Measurements from ENCODE around the gene SAT2.
"Not testable (repeated sequence)": the region's sequence is repeated elsewhere in the genome, so short reads cannot be mapped to it uniquely, and the experiment has no call there.

SAT2 gene

GRCh38 chr17:7650509-7651096 is 23.0 kb upstream of the SAT2 start, which contains the start of gene ATP1B2:
TSS of gene ATP1B2 (plus strand) at chr17:7650926. CDS start at chr17:7651519, 593 bp downstream.
- H3K4me3 ChIP-seq (ENCODE audit: low read depth, low read length), result 0 out of 2 replicates have a peak within 1 kb of the TSS, but pooled peaks have one; percentile 20
- no peak for TF ChIP-seq CTCF (IDR thresholded peaks at IDR 0.05; ENCODE audit: low read depth, low read length)

- no peak for TF ChIP-seq CTCF (IDR thresholded peaks at IDR 0.05; ENCODE audit: low read depth, low read length)
- no peak overlapping the region for H3K4me3 ChIP-seq (ENCODE audit: low read depth, low read length)
Observed at GRCh38 chr17:7647018-7647417, 19.4 kb upstream of the SAT2 start.

- no peak for TF ChIP-seq CTCF (IDR thresholded peaks at IDR 0.05; ENCODE audit: low read depth, low read length)
Observed at GRCh38 chr17:7646457-7646856, 18.8 kb upstream of the SAT2 start.

GRCh38 chr17:7644775-7645174 is 17.2 kb upstream of the SAT2 start:
- H3K4me3 ChIP-seq (ENCODE audit: low read depth, low read length), result no peak overlapping the region
- TF ChIP-seq CTCF (IDR thresholded peaks at IDR 0.05; ENCODE audit: low read depth, low read length), result no peak

More at GRCh38 chr17:7646457-7646856, 18.8 kb upstream of the SAT2 start:
- H3K4me3 ChIP-seq (ENCODE audit: low read depth, low read length), result no peak overlapping the region

GRCh38 chr17:7641635-7642034 is 14.0 kb upstream of the SAT2 start:
- not testable (repeated sequence) for H3K4me3 ChIP-seq (ENCODE audit: low read depth, low read length)

- TF ChIP-seq CTCF (IDR thresholded peaks at IDR 0.05; ENCODE audit: low read depth, low read length), result no peak
- H3K4me3 ChIP-seq (ENCODE audit: low read depth, low read length), result no peak overlapping the region
Observed at GRCh38 chr17:7640783-7641182, 13.2 kb upstream of the SAT2 start.

GRCh38 chr17:7636163-7636562 is 8.5 kb upstream of the SAT2 start:
- no peak overlapping the region for H3K4me3 ChIP-seq (ENCODE audit: low read depth, low read length)
- TF ChIP-seq CTCF (IDR thresholded peaks at IDR 0.05; ENCODE audit: low read depth, low read length), result no peak

GRCh38 chr17:7634384-7634783 is 6.8 kb upstream of the SAT2 start:
- no peak overlapping the region for H3K4me3 ChIP-seq (ENCODE audit: low read depth, low read length)

More at GRCh38 chr17:7634384-7634783, 6.8 kb upstream of the SAT2 start:
- peak; percentile 58 for TF ChIP-seq CTCF (IDR thresholded peaks at IDR 0.05; ENCODE audit: low read depth, low read length)

Measured in WI38 (cell line).